HL-60/S4 treated with retinoic acid at 250 ng/mL for 4 days and 3 days (cell line): ENCODE data around the gene PPIC.

ENCODE experiments used
- in situ Hi-C: fragments of 300-500 bp; cut with MboI; formaldehyde crosslinking; loops from 2 replicates; pipeline ENCODE4 v1.7.0; 2022; ENCODE audit warnings: low sequenced_read_pairs

The PPIC gene

GRCh38 chr5:123036391-123037103, at the start of gene PPIC:
PPIC (minus strand) TSS chr5:123036725; CDS start chr5:123036625, 100 bp downstream.
- in situ Hi-C loops, result no loop called here

- in situ Hi-C loops, result no loop called here
Observed at GRCh38 chr5:123085638-123086286, 49.2 kb upstream of the PPIC start.

- in situ Hi-C loops, result no loop called here
Observed at GRCh38 chr5:123084730-123085605, 48.4 kb upstream of the PPIC start.

- in situ Hi-C loops, result no loop called here
Observed at GRCh38 chr5:123083298-123083697, 46.8 kb upstream of the PPIC start.

GRCh38 chr5:123080215-123080614, 43.7 kb upstream of the PPIC start:
- in situ Hi-C loops, result no loop called here

- in situ Hi-C loops, result no loop called here
Observed at GRCh38 chr5:123075521-123076163, 39.1 kb upstream of the PPIC start.

- in situ Hi-C loops, result no loop called here
Observed at GRCh38 chr5:123068368-123068938, 31.9 kb upstream of the PPIC start.

GRCh38 chr5:123066016-123066415, 29.5 kb upstream of the PPIC start:
- in situ Hi-C loops, result no loop called here

GRCh38 chr5:123059455-123059854, 22.9 kb upstream of the PPIC start:
- in situ Hi-C loops, result no loop called here

- in situ Hi-C loops, result no loop called here
Observed at GRCh38 chr5:123051206-123051605, 14.7 kb upstream of the PPIC start.

- in situ Hi-C loops, result no loop called here
Observed at GRCh38 chr5:123047706-123048105, 11.2 kb upstream of the PPIC start.

GRCh38 chr5:123046222-123046621, 9.7 kb upstream of the PPIC start:
- in situ Hi-C loops, result no loop called here

- in situ Hi-C loops, result no loop called here
Observed at GRCh38 chr5:123044926-123045617, 8.5 kb upstream of the PPIC start.

GRCh38 chr5:123039673-123040072, 3.1 kb upstream of the PPIC start:
- in situ Hi-C loops, result no loop called here

- in situ Hi-C loops, result no loop called here
Observed at GRCh38 chr5:123037104-123037418, 536 bp upstream of the PPIC start.

GRCh38 chr5:123035918-123036390, 571 bp downstream of the PPIC start:
- in situ Hi-C loops, result no loop called here

- in situ Hi-C loops, result no loop called here
Observed at GRCh38 chr5:123035360-123035917, 1.1 kb downstream of the PPIC start.

- in situ Hi-C loops, result no loop called here
Observed at GRCh38 chr5:123033157-123033671, 3.3 kb downstream of the PPIC start.

- in situ Hi-C loops, result no loop called here
Observed at GRCh38 chr5:123028222-123028621, 8.3 kb downstream of the PPIC start.

GRCh38 chr5:123014689-123015088, 21.8 kb downstream of the PPIC start:
- in situ Hi-C loops, result no loop called here
